IMR-90 (cell line): ENCODE measurements around the gene ZFYVE28. TPM values are rescaled to one million over a fixed set of nuclear protein-coding genes. Genes with fewer than 3 reads are reported as not detected.

Source experiments
- ATAC-seq: fragments of 200-7000 bp; cut with Tn5 transposase; 2 replicates; pipeline ENCODE4 v1.9.1; 2020; ENCODE audit warnings: low read depth, mild to moderate bottlenecking, moderate library complexity
- BruUV-seq: library from RNA; stranded (reverse); fragments of 400-500 nt; replicated peaks from 2 replicates; lab custom pipeline; 2021; lab: Mats Ljungman, UMichigan
- CTCF ChIA-PET: fragments of 300-600 bp; formaldehyde crosslinking; extraction: SDS; loops from one replicate; lab custom pipeline; 2021; ENCODE audit warnings: antibody characterized with exemption; lab: Yijun Ruan, JAX
- POLR2A ChIA-PET: fragments of 300-600 bp; sonication (Branson Sonifier 250); formaldehyde crosslinking; loops from one replicate; lab custom pipeline; 2022; ENCODE audit warnings: antibody characterized with exemption; ENCODE audit not compliant: unreplicated experiment; lab: Charles Lee
- DNase-seq: peaks from one replicate; pipeline ENCODE4 v3.0.0; 2013
- H2AFZ ChIP-seq: replicated peaks from 2 replicates; pipeline ENCODE3; 2013; ENCODE audit warnings: low read length, mild to moderate bottlenecking; ENCODE audit not compliant: poor library complexity
- H2AK5ac ChIP-seq: 2 replicates; pipeline ENCODE4 v1.6.1; 2013; ENCODE audit warnings: low read depth, low read length, inconsistent platforms
- H2AK9ac ChIP-seq: replicated peaks from 2 replicates; pipeline ENCODE3; 2013; ENCODE audit warnings: mild to moderate bottlenecking, low read depth, low read length, moderate library complexity; ENCODE audit not compliant: poor library complexity
- H2BK120ac ChIP-seq: 2 replicates; pipeline ENCODE4 v1.6.1; 2013; ENCODE audit warnings: low read depth, low read length, inconsistent platforms
- H2BK15ac ChIP-seq: 3 replicates; pipeline ENCODE4 v1.6.1; 2013; ENCODE audit warnings: low read depth, low read length, inconsistent platforms
- H2BK20ac ChIP-seq: 2 replicates; pipeline ENCODE4 v1.6.1; 2013; ENCODE audit warnings: low read depth, mild to moderate bottlenecking, inconsistent platforms, low read length, moderate library complexity
- H2BK5ac ChIP-seq: 2 replicates; pipeline ENCODE4 v1.6.1; 2013; ENCODE audit warnings: mild to moderate bottlenecking, low read depth, low read length, inconsistent platforms; ENCODE audit not compliant: poor library complexity, severe bottlenecking
- H3K14ac ChIP-seq: replicated peaks from 2 replicates; pipeline ENCODE4 v1.6.1; 2013; ENCODE audit warnings: low read depth, low read length, inconsistent platforms
- H3K18ac ChIP-seq: 2 replicates; pipeline ENCODE4 v1.6.1; 2013; ENCODE audit warnings: low read depth, low read length, control low read depth
- H3K23ac ChIP-seq: 2 replicates; pipeline ENCODE4 v1.6.1; 2013; ENCODE audit warnings: low read depth, low read length, inconsistent platforms
- H3K27ac ChIP-seq: 2 replicates; pipeline ENCODE4 v1.5.1; 2013; ENCODE audit warnings: mild to moderate bottlenecking, control low read depth, low read length; ENCODE audit not compliant: insufficient read depth
- H3K27me3 ChIP-seq: 2 replicates; pipeline ENCODE4 v1.6.1; 2013; ENCODE audit warnings: low read length; ENCODE audit not compliant: control insufficient read depth, insufficient read depth
- H3K36me3 ChIP-seq: 2 replicates; pipeline ENCODE4 v1.6.1; 2013; ENCODE audit warnings: low read length, mixed read lengths; ENCODE audit not compliant: control insufficient read depth, insufficient read depth
- H3K4ac ChIP-seq: 2 replicates; pipeline ENCODE4 v1.6.1; 2013; ENCODE audit warnings: low read depth, low read length, inconsistent platforms
- H3K4me1 ChIP-seq: 2 replicates; pipeline ENCODE4 v1.6.1; 2013; ENCODE audit warnings: low read length, mixed read lengths; ENCODE audit not compliant: control insufficient read depth, insufficient read depth
- H3K4me2 ChIP-seq: 2 replicates; pipeline ENCODE4 v1.6.1; 2013; ENCODE audit warnings: low read depth, mild to moderate bottlenecking, control low read depth, low read length, moderate library complexity
- H3K4me3 ChIP-seq: 2 replicates; pipeline ENCODE4 v1.5.1; 2013; ENCODE audit warnings: low read depth, mild to moderate bottlenecking, control low read depth, low read length, moderate library complexity; ENCODE audit not compliant: insufficient read depth
- H3K56ac ChIP-seq: 2 replicates; pipeline ENCODE4 v1.6.1; 2013; ENCODE audit warnings: low read length, inconsistent platforms; ENCODE audit not compliant: insufficient read depth; ENCODE audit errors: extremely low read depth
- H3K79me1 ChIP-seq, 2 experiments: 2 replicates each; pipeline ENCODE4 v1.6.1; 2013; ENCODE audit warnings: low read length in 2 of 2, inconsistent platforms in 1 of 2, low read depth in 1 of 2
- H3K9ac ChIP-seq: 2 replicates; pipeline ENCODE4 v1.6.1; 2013; ENCODE audit warnings: low read depth, low read length, control low read depth
- H3K9me1 ChIP-seq: 2 replicates; pipeline ENCODE4 v1.6.1; 2013; ENCODE audit warnings: low read length, inconsistent platforms; ENCODE audit not compliant: insufficient read depth
- H3K9me3 ChIP-seq: 2 replicates; pipeline ENCODE4 v1.6.1; 2013; ENCODE audit warnings: low read length; ENCODE audit not compliant: control insufficient read depth, insufficient read depth
- H4K20me1 ChIP-seq: 2 replicates; pipeline ENCODE4 v1.6.1; 2013; ENCODE audit warnings: low read length, inconsistent platforms; ENCODE audit not compliant: insufficient read depth
- H4K5ac ChIP-seq: 2 replicates; pipeline ENCODE4 v1.6.1; 2013; ENCODE audit warnings: mild to moderate bottlenecking, low read depth, low read length, control low read depth
- H4K8ac ChIP-seq, 2 experiments: 2 replicates each; pipeline ENCODE4 v1.6.1; 2013; ENCODE audit warnings: low read depth in 2 of 2, low read length in 2 of 2, control low read depth in 1 of 2, inconsistent platforms in 1 of 2
- H4K91ac ChIP-seq: 2 replicates; pipeline ENCODE4 v1.6.1; 2013; ENCODE audit warnings: low read depth, low read length, inconsistent platforms; ENCODE audit not compliant: insufficient read depth
- BHLHE40 ChIP-seq: fragments of 150-350 bp; IDR thresholded peaks from 2 replicates; pipeline ENCODE4 v1.6.1; 2016; ENCODE audit warnings: mild to moderate bottlenecking, low read depth, low read length
- CHD1 ChIP-seq: IDR thresholded peaks from 2 replicates; pipeline ENCODE4 v1.6.1; 2012; ENCODE audit warnings: low read depth, low read length, improper control_type of control experiment
- MAZ ChIP-seq: IDR thresholded peaks from 2 replicates; pipeline ENCODE4 v1.6.1; 2012; ENCODE audit warnings: low read depth, mild to moderate bottlenecking, low read length, improper control_type of control experiment, moderate library complexity, borderline replicate concordance
- NFE2L2 ChIP-seq: fragments of 150-350 bp; IDR thresholded peaks from 2 replicates; pipeline ENCODE4 v1.6.1; 2016; ENCODE audit warnings: low read depth, mild to moderate bottlenecking, low read length
- POLR2A ChIP-seq: IDR thresholded peaks from 2 replicates; pipeline ENCODE4 v1.6.1; 2012; ENCODE audit warnings: mild to moderate bottlenecking, low read depth, low read length
- RAD21 ChIP-seq: IDR thresholded peaks from 2 replicates; pipeline ENCODE4 v1.6.1; 2012; ENCODE audit warnings: low read length, improper control_type of control experiment
- RCOR1 ChIP-seq: IDR thresholded peaks from 2 replicates; pipeline ENCODE4 v1.6.1; 2012; ENCODE audit warnings: mild to moderate bottlenecking, low read length, improper control_type of control experiment; ENCODE audit not compliant: insufficient replicate concordance
- RFX5 ChIP-seq: IDR thresholded peaks from 2 replicates; pipeline ENCODE4 v1.8.0; 2012; ENCODE audit warnings: low read depth, mild to moderate bottlenecking, low read length, moderate library complexity
- SMC3 ChIP-seq: fragments of 150-350 bp; IDR thresholded peaks from 2 replicates; pipeline ENCODE4 v1.6.1; 2016; ENCODE audit warnings: low read depth, mild to moderate bottlenecking, antibody characterized with exemption, low read length, moderate library complexity
- WGBS, 2 experiments: methylation state at CpG; one replicate each; pipeline versions ENCODE4 v1.1.5 to v1.1.7; 2013; ENCODE audit warnings: missing lambda C conversion rate in 2 of 2; ENCODE audit not compliant: insufficient read length in 1 of 2; ENCODE audit errors: extremely low coverage in 2 of 2; 5-methylcytosine and 5-hydroxymethylcytosine counted together
- dilution Hi-C: fragments of 300-500 bp; cut with HindIII; formaldehyde crosslinking; loops from one replicate; pipeline ENCODE4 v1.14.3; 2018; ENCODE audit warnings: low sequenced_read_pairs; ENCODE audit not compliant: unreplicated experiment
- in situ Hi-C: fragments of 300-500 bp; cut with MboI; formaldehyde crosslinking; loops from 3 replicates; pipeline ENCODE4 v1.14.3; 2019; ENCODE audit warnings: low sequenced_read_pairs, inconsistent platforms, mixed read lengths
- intact Hi-C: fragments of 100-400 bp; cut with micrococcal nuclease; formaldehyde crosslinking; loops from 2 replicates; pipeline ENCODE4 v1.10.0; 2022
- polyA plus RNA-seq, 3 experiments: library from polyadenylated mRNA; depleted of rRNA; stranded (reverse); fragments of >200 nt; gene quantifications; 2 replicates each; pipeline ENCODE4 v1.2.3, GENCODE V29; 2012; ENCODE audit warnings: low replicate concordance in 1 of 3
- total RNA-seq: library from RNA; depleted of rRNA; stranded (reverse); fragments of >200 nt; gene quantifications from 2 replicates; pipeline ENCODE4 v1.2.3, GENCODE V29; 2012
- TF ChIP-seq, protein P1 (sequence below): fragments of 150-350 bp; IDR thresholded peaks from 2 replicates; pipeline ENCODE4 v1.6.1; 2017; ENCODE audit warnings: mild to moderate bottlenecking, antibody characterized with exemption, low read length, low read depth
- TF ChIP-seq, protein P2 (sequence below): fragments of 150-350 bp; IDR thresholded peaks from 2 replicates; pipeline ENCODE4 v1.6.1; 2016; ENCODE audit warnings: low read depth, mild to moderate bottlenecking, low read length, moderate library complexity, borderline replicate concordance

Gene ZFYVE28
- total and polyA plus RNA-seq, 2 of the 4 experiments (the other 2 are of a cell fraction) = 0.36 to 1.2 TPM

DNA sequence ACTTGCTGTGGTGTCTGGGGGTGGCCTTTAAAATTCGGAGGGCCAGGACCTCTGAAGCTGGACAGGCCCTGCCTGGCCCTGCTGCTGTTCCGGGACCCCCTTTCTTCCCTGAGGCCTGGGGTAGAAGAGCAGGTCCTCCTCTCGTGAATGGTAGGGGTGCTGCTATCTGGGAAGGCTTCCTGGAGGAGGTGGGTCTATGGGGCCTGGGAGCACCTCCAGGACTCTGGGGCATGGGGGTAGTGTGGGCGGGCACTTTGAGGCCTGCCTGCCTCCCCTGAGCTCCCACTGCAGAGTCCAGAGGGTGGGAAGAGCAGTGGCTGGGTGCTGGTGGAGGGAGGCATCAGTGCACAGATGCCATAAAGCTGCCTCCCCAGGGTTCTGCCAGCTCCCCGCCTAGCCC lies 151.6 kb downstream of the ZFYVE28 start:
- no peak for DNase-seq

More for the DNA sequence above, 151.6 kb downstream of the ZFYVE28 start:
- Histone ChIP-seq H3K36me3 (no peaks in the 10 kb centered on the region), H3K79me1 (peaks cover 0 to 3% of the 10 kb centered on the region in 2 experiments; a peak in 1 of 4 replicates), H2BK15ac (no peak overlapping the region), H2BK120ac (no peak overlapping the region), H3K4me1 (peaks cover 3% of the 10 kb centered on the region; the same call in 1 of the 2 replicates), H3K27ac (no peak overlapping the region), H3K9me1 (no peaks in the 10 kb centered on the region), H2AK5ac (no peak overlapping the region; the same call in 1 of the 2 replicates), H3K18ac (no peak overlapping the region), H4K8ac (no peak overlapping the region), H3K9ac (no peak overlapping the region), H2BK5ac (no peak overlapping the region), H2AFZ (peak overlapping the region; percentile 56), H4K20me1 (no peaks in the 10 kb centered on the region), H2AK9ac (no peak overlapping the region), H3K9me3 (no peaks in the 10 kb centered on the region), H3K4me2 (no peak overlapping the region), H3K4me3 (no peak overlapping the region), H4K5ac (no peak overlapping the region), H3K14ac (no peak overlapping the region), H2BK20ac (no peak overlapping the region), H3K4ac (no peak overlapping the region), H3K23ac (no peak overlapping the region), H4K91ac (no peak overlapping the region), H3K27me3 (no peaks in the 10 kb centered on the region; the same call in 1 of the 2 replicates), H3K56ac (no peak overlapping the region)
- 100% methylated on average over 1 of the region's 5 CpGs; no CpG with 5 or more reads in 1 of the 2 experiments for WGBS, 2 experiments
- no TSS peak for BruUV-seq
- in situ Hi-C loops (no loop called here), intact Hi-C loops (loop anchor here (10.0 kb wide), 1 partner anchor 148 kb away; the partner anchor contains the start of genes CFAP99 and ZFYVE28), dilution Hi-C loops (no loop called here)
- ATAC-seq = no peak
- TF ChIP-seq, protein P1, sequence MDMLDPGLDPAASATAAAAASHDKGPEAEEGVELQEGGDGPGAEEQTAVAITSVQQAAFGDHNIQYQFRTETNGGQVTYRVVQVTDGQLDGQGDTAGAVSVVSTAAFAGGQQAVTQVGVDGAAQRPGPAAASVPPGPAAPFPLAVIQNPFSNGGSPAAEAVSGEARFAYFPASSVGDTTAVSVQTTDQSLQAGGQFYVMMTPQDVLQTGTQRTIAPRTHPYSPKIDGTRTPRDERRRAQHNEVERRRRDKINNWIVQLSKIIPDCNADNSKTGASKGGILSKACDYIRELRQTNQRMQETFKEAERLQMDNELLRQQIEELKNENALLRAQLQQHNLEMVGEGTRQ = no peak
- no peak for TF ChIP-seq RFX5
- TF ChIP-seq BHLHE40 = no peak
- TF ChIP-seq MAZ = no peak
- no peak for TF ChIP-seq NFE2L2
- no peak for TF ChIP-seq SMC3
- TF ChIP-seq, protein P2, sequence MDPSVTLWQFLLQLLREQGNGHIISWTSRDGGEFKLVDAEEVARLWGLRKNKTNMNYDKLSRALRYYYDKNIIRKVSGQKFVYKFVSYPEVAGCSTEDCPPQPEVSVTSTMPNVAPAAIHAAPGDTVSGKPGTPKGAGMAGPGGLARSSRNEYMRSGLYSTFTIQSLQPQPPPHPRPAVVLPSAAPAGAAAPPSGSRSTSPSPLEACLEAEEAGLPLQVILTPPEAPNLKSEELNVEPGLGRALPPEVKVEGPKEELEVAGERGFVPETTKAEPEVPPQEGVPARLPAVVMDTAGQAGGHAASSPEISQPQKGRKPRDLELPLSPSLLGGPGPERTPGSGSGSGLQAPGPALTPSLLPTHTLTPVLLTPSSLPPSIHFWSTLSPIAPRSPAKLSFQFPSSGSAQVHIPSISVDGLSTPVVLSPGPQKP = no peak
- TF ChIP-seq RCOR1 = no peak
- no peak for TF ChIP-seq POLR2A
- TF ChIP-seq CHD1 = no peak
- TF ChIP-seq RAD21 = no peak
- ChIA-PET CTCF (no interaction called here), POLR2A (no interaction called here)
